HCT116 (cell line): ENCODE data around the gene PA2G4. TPM values are rescaled to one million over a fixed set of nuclear protein-coding genes. Genes with fewer than 3 reads are reported as not detected.

Experiments used
- ATAC-seq: fragments of 200-7000 bp; cut with Tn5 transposase; 2 replicates; pipeline ENCODE4 v1.9.1; 2020; ENCODE audit warnings: mild to moderate bottlenecking, moderate library complexity
- BruUV-seq: library from RNA; stranded (reverse); fragments of 400-500 nt; replicated peaks from 2 replicates; lab custom pipeline; 2021; lab: Mats Ljungman, UMichigan
- CTCF ChIA-PET: fragments of 300-600 bp; sonication (Branson Sonifier 250); formaldehyde crosslinking; loops from one replicate; lab custom pipeline; 2021; ENCODE audit warnings: antibody characterized with exemption; lab: Charles Lee
- POLR2A ChIA-PET: fragments of 300-600, 350-600 bp; sonication (Branson Sonifier 250); formaldehyde crosslinking; loops from one replicate; lab custom pipeline; 2021; ENCODE audit warnings: antibody characterized with exemption; lab: Charles Lee
- RAD21 ChIA-PET, 2 experiments: fragments of 300-600 bp; sonication (Branson Sonifier 250); formaldehyde crosslinking; loops; one replicate each; lab custom pipeline; 2023; ENCODE audit warnings: low total read pairs in 2 of 2; ENCODE audit not compliant: uncharacterized antibody in 2 of 2, unreplicated experiment in 2 of 2, low non-redundant PET in 1 of 2; lab: Charles Lee
- DNase-seq: peaks from one replicate; pipeline ENCODE4 v3.0.0-alpha.2; 2010; ENCODE audit warnings: low read depth, low spot score
- H2AFZ ChIP-seq: fragments of 200-600 bp; shearing (Covaris generic), sonication (generic); 2 replicates; pipeline ENCODE4 v1.6.1; 2017; ENCODE audit warnings: low read depth, mixed run types, mixed read lengths, antibody characterized with exemption, low read length; ENCODE audit not compliant: poor library complexity, severe bottlenecking
- H3K27ac ChIP-seq: 2 replicates; pipeline ENCODE4 v1.5.1; 2012; ENCODE audit warnings: low read depth, low read length
- H3K27me3 ChIP-seq: fragments of 200-600 bp; sonication (generic); 2 replicates; pipeline ENCODE4 v1.6.1; 2016; ENCODE audit warnings: mixed run types, low read length, mixed read lengths; ENCODE audit not compliant: insufficient read depth
- H3K36me3 ChIP-seq, 2 experiments: fragments of 200-500 bp in 1 of 2; fragments of 200-600 bp in 1 of 2; sonication (Bioruptor generic) in 1 of 2; sonication (generic) in 1 of 2; 2 replicates each; pipeline versions ENCODE4 v1.5.1 to v1.6.1; 2014 to 2016; ENCODE audit warnings: low read length in 2 of 2, inconsistent platforms in 1 of 2, mixed read lengths in 1 of 2, mixed run types in 1 of 2; ENCODE audit not compliant: insufficient read depth in 2 of 2, control insufficient read depth in 1 of 2
- H3K4me1 ChIP-seq, 2 experiments: fragments of 200-600 bp in 1 of 2; sonication (generic) in 1 of 2; 2 replicates each; pipeline versions ENCODE4 v1.5.1 to v1.6.1; 2012 to 2017; ENCODE audit warnings: low read length in 2 of 2, inconsistent platforms in 1 of 2, mild to moderate bottlenecking in 1 of 2, mixed read lengths in 1 of 2, mixed run types in 1 of 2, moderate library complexity in 1 of 2; ENCODE audit not compliant: insufficient read depth in 2 of 2, control insufficient read depth in 1 of 2
- H3K4me2 ChIP-seq: fragments of 200-600 bp; sonication (generic); 2 replicates; pipeline ENCODE4 v1.6.1; 2017; ENCODE audit warnings: mixed run types, low read length, mixed read lengths
- H3K4me3 ChIP-seq, 2 experiments: fragments of 200-600 bp in 1 of 2; sonication (generic) in 1 of 2; replicated peaks in 1 of 2; 2 replicates each; pipeline ENCODE4 v1.5.1; 2011 to 2016; ENCODE audit warnings: low read length in 2 of 2, control low read depth in 1 of 2, low read depth in 1 of 2, mild to moderate bottlenecking in 1 of 2, mixed read lengths in 1 of 2, mixed run types in 1 of 2
- H3K79me2 ChIP-seq: fragments of 200-600 bp; sonication (generic); 2 replicates; pipeline ENCODE4 v1.6.1; 2017; ENCODE audit warnings: mild to moderate bottlenecking, mixed run types, low read length, moderate library complexity, mixed read lengths; ENCODE audit not compliant: insufficient read depth
- H3K9ac ChIP-seq: fragments of 200-600 bp; sonication (generic); 2 replicates; pipeline ENCODE4 v1.6.1; 2016; ENCODE audit warnings: low read length, mixed read lengths
- H3K9me2 ChIP-seq: fragments of 200-600 bp; sonication (generic), shearing (Covaris generic); 2 replicates; pipeline ENCODE4 v1.6.1; 2017; ENCODE audit warnings: mixed run types, mild to moderate bottlenecking, moderate library complexity; ENCODE audit not compliant: insufficient read depth
- H3K9me3 ChIP-seq, 2 experiments: fragments of 200-500 bp in 1 of 2; fragments of 200-600 bp in 1 of 2; sonication (Bioruptor generic) in 1 of 2; sonication (generic) in 1 of 2; 2 replicates each; pipeline ENCODE4 v1.6.1; 2014 to 2017; ENCODE audit warnings: low read length in 2 of 2, mixed read lengths in 2 of 2, inconsistent platforms in 1 of 2, low read depth in 1 of 2, mild to moderate bottlenecking in 1 of 2, mixed run types in 1 of 2, moderate library complexity in 1 of 2; ENCODE audit not compliant: control insufficient read depth in 1 of 2, insufficient read depth in 1 of 2
- H4K20me1 ChIP-seq: fragments of 200-600 bp; sonication (generic), shearing (Covaris generic); 2 replicates; pipeline ENCODE4 v1.6.1; 2017; ENCODE audit warnings: mixed run types, mild to moderate bottlenecking, moderate library complexity; ENCODE audit not compliant: insufficient read depth
- CBX3 ChIP-seq: IDR thresholded peaks from 2 replicates; pipeline ENCODE4 v1.6.1; 2012; ENCODE audit warnings: low read depth
- CEBPB ChIP-seq: IDR thresholded peaks from 2 replicates; pipeline ENCODE4 v1.6.1; 2012; ENCODE audit warnings: low read depth
- CTCF ChIP-seq, 3 experiments: fragments of 200-600 bp in 1 of 3; sonication (generic) in 1 of 3; IDR thresholded peaks in 2 of 3; conservative IDR thresholded peaks in 1 of 3; 2 replicates each; pipeline ENCODE4 v1.5.1; 2012 to 2017; ENCODE audit warnings: low read depth in 2 of 3, low read length in 2 of 3, antibody characterized with exemption in 1 of 3, borderline replicate concordance in 1 of 3, control low read depth in 1 of 3, mild to moderate bottlenecking in 1 of 3, mixed read lengths in 1 of 3, mixed run types in 1 of 3, moderate library complexity in 1 of 3; ENCODE audit not compliant: insufficient read depth in 1 of 3
- EGR1 ChIP-seq: IDR thresholded peaks from 2 replicates; pipeline ENCODE4 v1.6.1; 2012; ENCODE audit warnings: low read depth
- ELF1 ChIP-seq: IDR thresholded peaks from 2 replicates; pipeline ENCODE4 v1.6.1; 2012; ENCODE audit warnings: low read depth, borderline replicate concordance
- EZH2 ChIP-seq: fragments of 200-600 bp; sonication (generic); IDR thresholded peaks from 2 replicates; pipeline ENCODE4 v1.6.1; 2017; ENCODE audit warnings: antibody characterized with exemption, mixed run types
- FOSL1 ChIP-seq: IDR thresholded peaks from 2 replicates; pipeline ENCODE4 v1.6.1; 2012; ENCODE audit warnings: low read depth
- MAX ChIP-seq: IDR thresholded peaks from 2 replicates; pipeline ENCODE4 v1.6.1; 2012
- POLR2AphosphoS5 ChIP-seq: IDR thresholded peaks from 2 replicates; pipeline ENCODE4 v1.6.1; 2011; ENCODE audit warnings: mild to moderate bottlenecking, low read depth, low read length, moderate library complexity
- RAD21 ChIP-seq: IDR thresholded peaks from 2 replicates; pipeline ENCODE4 v1.6.1; 2012; ENCODE audit warnings: low read depth, mild to moderate bottlenecking
- REST ChIP-seq: IDR thresholded peaks from 2 replicates; pipeline ENCODE4 v1.6.1; 2012; ENCODE audit warnings: low read depth
- SP1 ChIP-seq: IDR thresholded peaks from 2 replicates; pipeline ENCODE4 v1.6.1; 2012; ENCODE audit warnings: low read depth
- TCF7L2 ChIP-seq: IDR thresholded peaks from 2 replicates; pipeline ENCODE4 v1.7.0; 2011; ENCODE audit warnings: borderline replicate concordance, inconsistent platforms; ENCODE audit not compliant: insufficient read depth, insufficient read length; ENCODE audit errors: extremely low read depth
- ZFX ChIP-seq: fragments of 450-650 bp; IDR thresholded peaks from 2 replicates; pipeline ENCODE4 v1.6.1; 2017
- ZNF274 ChIP-seq: fragments of 200-500 bp; sonication (Bioruptor generic); IDR thresholded peaks from 2 replicates; pipeline ENCODE4 v1.6.1; 2014; ENCODE audit warnings: mild to moderate bottlenecking, low read depth, low read length, inconsistent platforms
- intact Hi-C: fragments of 100-400 bp; cut with micrococcal nuclease; formaldehyde crosslinking; loops from 2 replicates; pipeline ENCODE4 v1.10.0; 2022
- total RNA-seq: library from RNA; stranded (reverse); gene quantifications from one replicate; pipeline ENCODE4 v1.2.1, GENCODE V29; 2021; ENCODE audit not compliant: unreplicated experiment

PA2G4 gene
- total RNA-seq, 1 experiment from 2014 or later: 302 TPM

GRCh38 chr12:56145217-56145616 lies 40.9 kb downstream of the PA2G4 start:
- Histone ChIP-seq H3K36me3 (peaks cover 30 to 34% of the 10 kb centered on the region in 2 experiments), H3K27me3 (no peaks in the 10 kb centered on the region), H3K4me2 (no peak overlapping the region), H4K20me1 (no peaks in the 10 kb centered on the region), H3K79me2 (no peaks in the 10 kb centered on the region), H3K9me3 (no peaks in the 10 kb centered on the region), H3K27ac (no peak overlapping the region), H3K9ac (no peak overlapping the region), H3K4me3 (no peak overlapping the region), H3K4me1 (peaks cover 0 to 5% of the 10 kb centered on the region in 2 experiments; a peak in 2 of 4 replicates), H2AFZ (no peak overlapping the region), H3K9me2 (no peaks in the 10 kb centered on the region)
- no TSS peak for BruUV-seq
- ChIA-PET CTCF (no interaction called here), RAD21 (no interaction called here), POLR2A (interaction anchor here (3.8 kb wide), 1 partner anchor 17 kb away, joined by 14 read pairs; the partner anchor contains the start of gene ESYT1)
- intact Hi-C loops: no loop called here
- DNase-seq (no peak), ATAC-seq (no peak)
- TF ChIP-seq RAD21 (no peak), EZH2 (no peak), ZFX (no peak), EGR1 (no peak), FOSL1 (no peak), REST (no peak), ELF1 (no peak), CEBPB (no peak), SP1 (no peak), ZNF274 (no peak), TCF7L2 (no peak), CBX3 (no peak), MAX (no peak), POLR2AphosphoS5 (no peak), CTCF (IDR thresholded peaks at IDR 0.05 in 2 of 3, conservative IDR thresholded peaks at IDR 0.05 in 1 of 3; ENCODE audit: borderline replicate concordance in 1 of 3, insufficient read depth in 1 of 3, low read depth in 2 of 3, low read length in 2 of 3) (no peak)
